Muscle layer of duodenum (tissue), 2 donors: ENCODE results near the gene MORC3.

Experiments
- H3K27ac ChIP-seq: one replicate; pipeline ENCODE4 v1.7.0; 2013; ENCODE audit warnings: mild to moderate bottlenecking, low read length
- H3K27me3 ChIP-seq: one replicate; pipeline ENCODE4 v1.7.0; 2013; ENCODE audit warnings: low read depth, mild to moderate bottlenecking, control low read depth, low read length
- H3K36me3 ChIP-seq, 2 donors: one replicate each; pipeline ENCODE4 v1.7.0; 2013; ENCODE audit warnings: low read length in 2 of 2, control low read depth in 1 of 2, mild to moderate bottlenecking in 1 of 2; ENCODE audit not compliant: insufficient read depth in 2 of 2, control insufficient read depth in 1 of 2
- H3K4me1 ChIP-seq, 2 donors: one replicate each; pipeline ENCODE4 v1.7.0; 2013; ENCODE audit warnings: low read length in 2 of 2, mild to moderate bottlenecking in 2 of 2, control low read depth in 1 of 2, moderate library complexity in 1 of 2; ENCODE audit not compliant: insufficient read depth in 2 of 2, control insufficient read depth in 1 of 2
- H3K4me3 ChIP-seq, 2 donors: one replicate each; pipeline ENCODE4 v1.7.0; 2013; ENCODE audit warnings: low read length in 2 of 2, low read depth in 1 of 2, mild to moderate bottlenecking in 1 of 2
- H3K9me3 ChIP-seq, 2 donors: one replicate each; pipeline ENCODE4 v1.7.0; 2013; ENCODE audit warnings: low read length in 2 of 2, control low read depth in 1 of 2, mild to moderate bottlenecking in 1 of 2; ENCODE audit not compliant: control insufficient read depth in 1 of 2
- donor health status: healthy.

MORC3 gene

GRCh38 chr21:36415375-36415774, 95.4 kb downstream of the MORC3 start:
- Histone ChIP-seq H3K4me1 (no peaks in the 10 kb centered on the region), H3K9me3 (no peaks in the 10 kb centered on the region), H3K36me3 (peaks cover 0 to 18% of the 10 kb centered on the region in 2 donors), H3K4me3 (no peak overlapping the region), H3K27me3 (no peaks in the 10 kb centered on the region), H3K27ac (no peak overlapping the region)

GRCh38 chr21:36419241-36419640, 99.2 kb downstream of the MORC3 start:
- H3K36me3 ChIP-seq = peaks cover 0 to 3% of the 10 kb centered on the region in 2 donors

DNA sequence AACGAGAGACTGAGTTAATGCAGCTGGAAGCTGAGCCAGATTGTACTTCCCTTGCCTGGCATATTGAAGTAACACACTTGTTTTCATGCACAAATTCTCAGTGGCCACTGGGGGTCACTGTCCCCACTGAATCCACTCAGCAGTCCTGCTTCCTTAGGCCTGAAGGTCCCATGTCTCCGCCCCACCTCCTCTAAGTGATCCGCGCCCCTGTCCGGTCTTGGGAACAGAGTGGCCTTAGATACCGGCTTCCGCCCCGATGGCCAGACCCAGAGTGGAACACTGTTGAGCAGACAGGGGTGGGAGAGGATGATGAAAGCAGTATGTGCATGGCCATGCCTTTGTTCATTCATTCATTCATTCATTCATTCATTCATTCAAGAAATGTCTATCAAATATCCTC, 100.0 kb downstream of the MORC3 start:
- Histone ChIP-seq H3K4me3 (no peak overlapping the region), H3K36me3 (peaks cover 0 to 3% of the 10 kb centered on the region in 2 donors), H3K9me3 (no peaks in the 10 kb centered on the region), H3K27me3 (no peaks in the 10 kb centered on the region), H3K4me1 (no peaks in the 10 kb centered on the region), H3K27ac (no peak overlapping the region)

More at GRCh38 chr21:36419241-36419640, 99.2 kb downstream of the MORC3 start:
- H3K27ac ChIP-seq = no peak overlapping the region
- H3K4me3 ChIP-seq = no peak overlapping the region
- H3K27me3 ChIP-seq = no peaks in the 10 kb centered on the region
- no peaks in the 10 kb centered on the region for H3K4me1 ChIP-seq
- no peaks in the 10 kb centered on the region for H3K9me3 ChIP-seq

DNA sequence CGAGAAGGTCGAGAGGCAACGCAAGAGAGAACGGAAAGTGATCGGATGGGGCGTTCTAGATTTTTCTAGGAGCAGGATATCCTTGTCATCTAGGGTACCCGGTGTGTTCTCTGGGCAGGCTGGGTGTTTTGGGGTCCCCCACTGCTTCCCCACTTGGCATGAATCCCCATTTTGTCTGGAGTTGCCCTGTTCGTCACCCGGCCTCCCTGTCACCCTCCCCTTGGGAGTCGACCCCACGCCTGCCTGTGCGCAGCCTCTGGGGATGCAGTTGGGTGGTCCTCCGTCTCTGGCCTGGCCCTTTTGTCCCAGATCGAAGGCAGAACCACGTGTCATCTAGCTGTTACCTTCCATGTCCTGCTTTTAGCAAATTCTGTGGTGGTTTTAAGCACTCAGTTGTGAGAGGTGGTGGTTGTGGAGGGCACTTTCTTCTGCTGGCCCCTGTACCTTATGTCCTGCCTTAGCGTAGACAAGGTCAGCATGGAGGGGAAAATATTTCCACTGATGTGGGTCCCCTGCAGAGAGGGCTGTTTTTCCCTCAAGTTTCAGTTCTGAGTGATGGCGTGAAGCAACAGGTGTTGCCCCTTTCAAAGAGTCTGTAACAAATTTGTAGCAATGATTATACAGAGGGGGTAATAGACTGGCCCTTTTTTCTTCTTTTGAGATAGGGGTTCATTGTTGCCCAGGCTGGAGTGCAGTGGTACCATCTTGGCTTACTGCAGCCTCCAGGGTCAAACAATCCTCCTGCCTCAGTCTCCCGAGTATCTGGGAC, 100.8 kb downstream of the MORC3 start:
- Histone ChIP-seq H3K9me3 (no peaks in the 10 kb centered on the region), H3K27me3 (no peaks in the 10 kb centered on the region), H3K4me1 (no peaks in the 10 kb centered on the region), H3K36me3 (no peaks in the 10 kb centered on the region), H3K27ac (no peak overlapping the region), H3K4me3 (no peak overlapping the region)

- H3K9me3 ChIP-seq = no peaks in the 10 kb centered on the region
- H3K36me3 ChIP-seq = no peaks in the 10 kb centered on the region
- H3K27me3 ChIP-seq = no peaks in the 10 kb centered on the region
- no peaks in the 10 kb centered on the region for H3K4me1 ChIP-seq
- no peak overlapping the region for H3K4me3 ChIP-seq
- H3K27ac ChIP-seq = no peak overlapping the region
Observed at GRCh38 chr21:36422279-36423098, 102.5 kb downstream of the MORC3 start.

- Histone ChIP-seq H3K27ac (no peak overlapping the region), H3K36me3 (no peaks in the 10 kb centered on the region), H3K4me1 (no peaks in the 10 kb centered on the region), H3K4me3 (no peak overlapping the region), H3K9me3 (no peaks in the 10 kb centered on the region), H3K27me3 (no peaks in the 10 kb centered on the region)
Observed at GRCh38 chr21:36423771-36424433, 103.9 kb downstream of the MORC3 start.

- H3K36me3 ChIP-seq = no peaks in the 10 kb centered on the region
- no peak overlapping the region for H3K4me3 ChIP-seq
- H3K27me3 ChIP-seq = no peaks in the 10 kb centered on the region
- H3K4me1 ChIP-seq = no peaks in the 10 kb centered on the region
- no peak overlapping the region for H3K27ac ChIP-seq
- H3K9me3 ChIP-seq = no peaks in the 10 kb centered on the region
Observed at GRCh38 chr21:36424592-36424991, 104.6 kb downstream of the MORC3 start.

GRCh38 chr21:36425286-36425685, 105.3 kb downstream of the MORC3 start:
- H3K27me3 ChIP-seq = no peaks in the 10 kb centered on the region
- no peaks in the 10 kb centered on the region for H3K4me1 ChIP-seq
- no peak overlapping the region for H3K4me3 ChIP-seq
- no peak overlapping the region for H3K27ac ChIP-seq
- no peaks in the 10 kb centered on the region for H3K36me3 ChIP-seq
- no peaks in the 10 kb centered on the region for H3K9me3 ChIP-seq
